ENCODE data around the gene CHPF.

CHPF gene

GRCh38 chr2:219496247-219496824 is 47.3 kb downstream of the CHPF start:
- DNase-seq (no peak), ATAC-seq (no peak)

GRCh38 chr2:219495531-219496122 is 48.0 kb downstream of the CHPF start:
- ATAC-seq (peak; percentile 14), DNase-seq (peak; percentile 73)

- DNase-seq (no peak), ATAC-seq (no peak)
These were observed 48.6 kb downstream of the CHPF start for GRCh38 chr2:219494952-219495530.

- ATAC-seq = no peak
- no peak for DNase-seq
These were observed 50.5 kb downstream of the CHPF start for GRCh38 chr2:219493086-219493485.

- no peak for DNase-seq
- ATAC-seq = no peak
These were observed 51.0 kb downstream of the CHPF start for GRCh38 chr2:219492575-219492974.

GRCh38 chr2:219491278-219491963 is 52.2 kb downstream of the CHPF start:
- DNase-seq (no peak), ATAC-seq (no peak)

- no peak for ATAC-seq
- no peak for DNase-seq
These were observed 52.9 kb downstream of the CHPF start for GRCh38 chr2:219490600-219491130.

- DNase-seq (no peak), ATAC-seq (no peak)
These were observed 53.4 kb downstream of the CHPF start for GRCh38 chr2:219490186-219490585.

- no peak for DNase-seq
- no peak for ATAC-seq
These were observed 54.3 kb downstream of the CHPF start for GRCh38 chr2:219489315-219489714.
